OCI-LY1 (cell line): Measurements from ENCODE around the gene ITCH.

Experiments
- H2AFZ ChIP-seq: fragments of 200-600 bp; sonication (generic), shearing (Covaris generic); 2 replicates; pipeline ENCODE4 v1.6.0; 2014; ENCODE audit warnings: antibody characterized with exemption, mild to moderate bottlenecking, low read length
- H3F3A ChIP-seq: fragments of 200-600 bp; sonication (generic), shearing (Covaris generic); 2 replicates; pipeline ENCODE4 v1.6.0; 2014; ENCODE audit warnings: mild to moderate bottlenecking, antibody characterized with exemption, low read length, moderate library complexity; ENCODE audit not compliant: insufficient read depth
- H3K27ac ChIP-seq: fragments of 200-600 bp; sonication (generic); 2 replicates; pipeline ENCODE4 v1.5.1; 2014; ENCODE audit warnings: low read length, mixed run types, mild to moderate bottlenecking, low read depth; ENCODE audit not compliant: poor library complexity, severe bottlenecking
- H3K27me3 ChIP-seq: fragments of 200-600 bp; sonication (generic); 2 replicates; pipeline ENCODE4 v1.6.0; 2014; ENCODE audit warnings: antibody characterized with exemption, mild to moderate bottlenecking, low read length, moderate library complexity; ENCODE audit not compliant: insufficient read depth
- H3K36me3 ChIP-seq: fragments of 200-600 bp; sonication (generic); 2 replicates; pipeline ENCODE4 v1.6.1; 2014; ENCODE audit warnings: mild to moderate bottlenecking, antibody characterized with exemption, low read length, moderate library complexity, mixed read lengths; ENCODE audit not compliant: insufficient read depth
- H3K4me1 ChIP-seq: fragments of 200-600 bp; sonication (generic); 2 replicates; pipeline ENCODE4 v1.5.1; 2014; ENCODE audit warnings: mild to moderate bottlenecking, low read length, moderate library complexity; ENCODE audit not compliant: insufficient read depth, severe bottlenecking
- H3K4me2 ChIP-seq: fragments of 200-600 bp; sonication (generic), shearing (Covaris generic); 2 replicates; pipeline ENCODE4 v1.6.1; 2014; ENCODE audit warnings: low read length
- H3K4me3 ChIP-seq: fragments of 200-600 bp; sonication (generic); 2 replicates; pipeline ENCODE4 v1.5.1; 2014; ENCODE audit warnings: low read length, low read depth, mild to moderate bottlenecking, mixed read lengths; ENCODE audit not compliant: poor library complexity, severe bottlenecking
- H3K79me2 ChIP-seq: fragments of 200-600 bp; shearing (Covaris generic); 2 replicates; pipeline ENCODE4 v1.6.1; 2016; ENCODE audit warnings: mixed run types, low read length, mixed read lengths; ENCODE audit not compliant: insufficient read depth
- H3K9ac ChIP-seq: fragments of 200-600 bp; sonication (generic), shearing (Covaris generic); 2 replicates; pipeline ENCODE4 v1.6.1; 2014; ENCODE audit warnings: mild to moderate bottlenecking, low read length, mixed read lengths
- H3K9me2 ChIP-seq: fragments of 200-600 bp; sonication (generic), shearing (Covaris generic); 2 replicates; pipeline ENCODE4 v1.6.1; 2014; ENCODE audit warnings: low read depth, mild to moderate bottlenecking, low read length, mixed read lengths
- H3K9me3 ChIP-seq: fragments of 200-600 bp; shearing (Covaris generic); 2 replicates; pipeline ENCODE4 v1.6.1; 2014; ENCODE audit warnings: low read length, mixed read lengths
- H4K20me1 ChIP-seq: fragments of 200-600 bp; sonication (generic), shearing (Covaris generic); 2 replicates; pipeline ENCODE4 v1.6.0; 2016; ENCODE audit warnings: mild to moderate bottlenecking, low read length; ENCODE audit not compliant: insufficient read depth
- EZH2 ChIP-seq: fragments of 200-600 bp; sonication (generic), shearing (Covaris generic); IDR thresholded peaks from 2 replicates; pipeline ENCODE4 v1.8.0; 2017; ENCODE audit warnings: borderline replicate concordance, mixed run types, mild to moderate bottlenecking, antibody characterized with exemption, low read length, moderate library complexity, mixed read lengths
- TF ChIP-seq, protein P1 (sequence below): fragments of 200-600 bp; sonication (generic), shearing (Covaris generic); IDR thresholded peaks from 2 replicates; pipeline ENCODE4 v1.5.1; 2017; ENCODE audit warnings: mild to moderate bottlenecking, antibody characterized with exemption, low read length, moderate library complexity, mixed read lengths

Gene ITCH

GRCh38 chr20:34388678-34389077, 25.6 kb downstream of the ITCH start:
- Histone ChIP-seq H3K9me2 (no peaks in the 10 kb centered on the region), H3K27me3 (no peaks in the 10 kb centered on the region), H3K4me3 (no peak overlapping the region), H4K20me1 (no peaks in the 10 kb centered on the region), H3K9ac (no peak overlapping the region), H3K4me1 (peaks cover 29% of the 10 kb centered on the region), H3K36me3 (peaks cover 30% of the 10 kb centered on the region; the same call in 1 of the 2 replicates), H3F3A (no peaks in the 10 kb centered on the region), H2AFZ (no peak overlapping the region), H3K9me3 (no peaks in the 10 kb centered on the region), H3K79me2 (peaks cover 29% of the 10 kb centered on the region), H3K27ac (peak overlapping the region; percentile 37), H3K4me2 (no peak overlapping the region)
- TF ChIP-seq, protein P1, sequence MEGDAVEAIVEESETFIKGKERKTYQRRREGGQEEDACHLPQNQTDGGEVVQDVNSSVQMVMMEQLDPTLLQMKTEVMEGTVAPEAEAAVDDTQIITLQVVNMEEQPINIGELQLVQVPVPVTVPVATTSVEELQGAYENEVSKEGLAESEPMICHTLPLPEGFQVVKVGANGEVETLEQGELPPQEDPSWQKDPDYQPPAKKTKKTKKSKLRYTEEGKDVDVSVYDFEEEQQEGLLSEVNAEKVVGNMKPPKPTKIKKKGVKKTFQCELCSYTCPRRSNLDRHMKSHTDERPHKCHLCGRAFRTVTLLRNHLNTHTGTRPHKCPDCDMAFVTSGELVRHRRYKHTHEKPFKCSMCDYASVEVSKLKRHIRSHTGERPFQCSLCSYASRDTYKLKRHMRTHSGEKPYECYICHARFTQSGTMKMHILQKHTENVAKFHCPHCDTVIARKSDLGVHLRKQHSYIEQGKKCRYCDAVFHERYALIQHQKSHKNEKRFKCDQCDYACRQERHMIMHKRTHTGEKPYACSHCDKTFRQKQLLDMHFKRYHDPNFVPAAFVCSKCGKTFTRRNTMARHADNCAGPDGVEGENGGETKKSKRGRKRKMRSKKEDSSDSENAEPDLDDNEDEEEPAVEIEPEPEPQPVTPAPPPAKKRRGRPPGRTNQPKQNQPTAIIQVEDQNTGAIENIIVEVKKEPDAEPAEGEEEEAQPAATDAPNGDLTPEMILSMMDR: no peak
- no peak for TF ChIP-seq EZH2

- H3K4me1 ChIP-seq: peaks cover 29% of the 10 kb centered on the region
- no peaks in the 10 kb centered on the region for H4K20me1 ChIP-seq
- H3K9ac ChIP-seq: no peak overlapping the region
- TF ChIP-seq EZH2: no peak
- TF ChIP-seq, protein P1: no peak
- no peak overlapping the region for H3K27ac ChIP-seq
- peaks cover 24% of the 10 kb centered on the region for H3K79me2 ChIP-seq
- no peak overlapping the region for H2AFZ ChIP-seq
- peaks cover 36% of the 10 kb centered on the region; the same call in 1 of the 2 replicates for H3K36me3 ChIP-seq
- H3K9me3 ChIP-seq: no peaks in the 10 kb centered on the region
- H3K9me2 ChIP-seq: no peaks in the 10 kb centered on the region
- H3K4me3 ChIP-seq: no peak overlapping the region
- no peak overlapping the region for H3K4me2 ChIP-seq
- H3F3A ChIP-seq: no peaks in the 10 kb centered on the region
- H3K27me3 ChIP-seq: no peaks in the 10 kb centered on the region
Measured at GRCh38 chr20:34389206-34389953, 26.3 kb downstream of the ITCH start.

DNA sequence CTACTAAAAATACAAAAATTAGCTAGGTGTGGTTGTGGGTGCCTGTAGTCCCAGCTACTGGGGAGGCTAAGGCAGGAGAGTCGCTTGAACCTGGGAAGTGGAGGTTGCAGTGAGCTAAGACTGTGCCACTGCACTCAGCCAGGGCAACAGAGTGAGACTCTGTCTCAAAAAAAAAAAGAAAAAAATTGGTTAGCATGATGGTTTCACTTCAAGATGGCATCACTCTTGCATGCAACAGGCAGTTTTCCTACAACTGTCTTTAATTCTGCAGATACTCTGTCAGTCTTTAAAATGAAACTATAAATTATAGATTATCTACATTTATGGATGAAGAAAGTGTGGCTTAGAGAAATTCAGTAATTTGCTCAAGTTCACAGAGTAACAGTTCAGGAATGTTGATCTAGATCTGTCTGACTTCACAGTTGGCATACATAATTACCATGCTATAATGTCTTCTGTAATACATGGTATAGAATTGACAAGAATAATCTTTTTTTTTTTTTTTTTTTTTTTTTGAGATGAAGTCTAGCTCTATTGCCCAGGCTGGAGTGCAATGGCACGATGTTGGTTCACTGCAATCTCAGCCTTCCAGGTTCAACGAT, 27.0 kb downstream of the ITCH start:
- H3K9me3 ChIP-seq: no peaks in the 10 kb centered on the region
- H3K4me1 ChIP-seq: peaks cover 26% of the 10 kb centered on the region
- H2AFZ ChIP-seq: no peak overlapping the region
- no peak overlapping the region for H3K9ac ChIP-seq
- no peaks in the 10 kb centered on the region for H3K27me3 ChIP-seq
- no peak for TF ChIP-seq EZH2
- TF ChIP-seq, protein P1: no peak
- H3K79me2 ChIP-seq: peaks cover 22% of the 10 kb centered on the region
- no peaks in the 10 kb centered on the region for H3F3A ChIP-seq
- H3K4me3 ChIP-seq: no peak overlapping the region
- no peaks in the 10 kb centered on the region for H4K20me1 ChIP-seq
- H3K4me2 ChIP-seq: no peak overlapping the region
- no peaks in the 10 kb centered on the region for H3K9me2 ChIP-seq
- H3K27ac ChIP-seq: no peak overlapping the region
- H3K36me3 ChIP-seq: peaks cover 40% of the 10 kb centered on the region; the same call in 1 of the 2 replicates
